CD4-positive, alpha-beta T cell treated with Interleukin-17A for 4 hours (primary cell): Measurements from ENCODE around the gene VANGL2.
A peak's percentile ranks its signal among the peaks of the same experiment; 100 is the strongest.
"Not testable (repeated sequence)": the region's sequence is repeated elsewhere in the genome, so short reads cannot be mapped to it uniquely, and the experiment has no call there.

Source experiments
- DNase-seq: peaks from one replicate; pipeline ENCODE4 v3.0.0-alpha.2; 2020; ENCODE audit warnings: mixed read lengths

Gene VANGL2

GRCh38 chr1:160370561-160371345 lies 29.6 kb upstream of the VANGL2 start:
- no peak for DNase-seq

DNA sequence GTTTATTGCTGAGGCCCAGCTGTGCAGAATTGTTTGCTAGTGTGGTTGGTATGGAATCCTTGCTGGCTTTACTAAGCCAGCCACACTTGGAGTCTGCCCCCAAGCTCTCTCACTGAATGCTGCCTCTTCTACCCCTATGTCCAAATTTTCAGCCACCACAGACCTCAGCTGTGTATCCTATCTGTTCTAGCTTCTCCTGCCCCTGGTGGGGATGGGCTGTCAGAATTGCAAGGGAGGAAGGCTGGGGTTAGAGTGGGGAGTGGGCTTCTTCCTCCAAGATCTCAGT lies 29.1 kb upstream of the VANGL2 start:
- DNase-seq, result no peak

DNA sequence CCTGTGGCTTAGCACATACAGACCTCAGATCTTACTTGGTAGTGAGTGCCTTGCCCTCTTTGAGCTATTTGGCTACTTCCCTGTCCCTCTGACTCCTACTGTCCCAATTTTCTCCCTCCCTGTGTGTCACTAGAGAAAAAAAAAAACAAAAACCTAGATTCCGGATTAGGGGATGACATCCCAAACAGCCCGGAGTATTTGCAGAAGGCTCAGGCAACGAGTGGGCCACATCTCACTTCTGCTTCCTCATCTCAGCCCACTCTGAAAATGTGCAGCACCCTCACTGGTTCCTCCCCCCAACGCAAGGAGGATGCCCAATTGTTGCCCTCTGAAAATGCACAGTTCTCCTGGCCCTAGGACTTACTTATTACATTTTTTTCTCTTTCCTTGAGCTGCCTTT lies 28.6 kb upstream of the VANGL2 start:
- DNase-seq, result no peak

GRCh38 chr1:160373696-160374095 lies 26.7 kb upstream of the VANGL2 start:
- no peak for DNase-seq

GRCh38 chr1:160374306-160375110 lies 25.9 kb upstream of the VANGL2 start:
- no peak for DNase-seq

DNA sequence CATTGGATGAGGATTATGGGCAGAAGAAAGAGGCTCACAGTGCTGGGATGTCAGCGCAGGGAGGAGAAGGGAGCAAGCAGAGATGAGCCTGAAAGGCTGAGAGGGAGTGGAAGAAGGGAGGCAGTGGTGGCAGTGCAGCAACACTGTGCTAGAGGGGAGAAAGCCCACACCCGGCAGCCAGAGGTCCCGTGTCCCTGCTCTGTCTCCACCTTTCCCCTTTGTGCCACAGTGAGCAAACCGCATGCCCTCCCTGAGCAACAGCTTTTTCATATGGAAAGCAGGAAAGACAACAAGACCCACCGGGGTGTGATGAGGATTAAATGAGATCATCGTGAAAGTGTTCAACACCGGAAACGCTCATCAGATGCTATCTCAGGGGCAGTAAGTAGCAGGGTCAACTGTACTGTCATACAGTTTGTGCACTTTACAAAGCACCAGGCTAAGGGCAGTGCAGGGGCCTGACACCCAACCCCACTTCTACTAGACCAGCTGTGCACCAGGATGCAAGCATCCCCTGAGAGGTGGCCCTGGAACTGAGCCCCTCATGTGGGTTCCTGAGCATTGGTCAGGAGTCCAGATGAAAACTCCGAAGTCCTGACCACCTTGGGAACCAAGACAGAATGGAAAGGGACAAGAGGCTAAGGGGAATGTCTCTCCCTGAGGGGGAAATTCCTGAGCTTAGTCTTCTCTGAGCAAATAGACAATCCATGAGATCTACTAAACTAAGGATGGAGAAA lies 24.4 kb upstream of the VANGL2 start:
- DNase-seq, result no peak

GRCh38 chr1:160376525-160377131 lies 23.7 kb upstream of the VANGL2 start:
- DNase-seq, result peak; percentile 37

DNA sequence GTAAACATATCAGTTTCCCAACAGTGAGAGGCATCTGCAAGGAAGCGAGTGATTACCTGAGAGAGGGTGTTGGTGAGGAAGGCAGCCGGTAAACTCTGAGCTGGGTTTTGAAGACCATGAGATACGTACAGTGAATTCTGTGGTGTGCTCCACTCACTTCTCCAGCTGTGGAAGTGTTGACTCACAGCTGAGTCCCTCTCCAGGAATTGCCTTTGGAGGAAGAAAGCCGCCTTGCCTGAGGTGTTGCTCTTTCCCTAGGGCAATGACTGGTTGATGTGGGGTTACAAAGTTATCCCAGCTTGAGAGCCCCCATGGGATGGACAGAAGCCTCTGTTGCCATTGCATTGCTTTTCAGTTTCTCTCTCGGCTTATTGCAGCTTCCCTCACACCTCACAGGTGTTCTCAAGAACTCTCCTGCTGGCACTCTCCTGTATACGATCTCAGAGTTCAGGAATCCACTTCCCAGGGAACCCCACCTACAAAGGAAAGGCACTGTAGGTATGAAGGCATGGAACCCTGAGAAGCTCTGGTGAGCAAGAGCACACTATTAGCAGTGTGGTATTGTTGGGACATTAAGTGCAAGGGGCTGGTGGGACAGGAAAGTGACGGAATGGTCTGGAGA lies 22.7 kb upstream of the VANGL2 start:
- no peak for DNase-seq

- not testable (repeated sequence) for DNase-seq
Measured at GRCh38 chr1:160384812-160385211, 15.6 kb upstream of the VANGL2 start.

DNA sequence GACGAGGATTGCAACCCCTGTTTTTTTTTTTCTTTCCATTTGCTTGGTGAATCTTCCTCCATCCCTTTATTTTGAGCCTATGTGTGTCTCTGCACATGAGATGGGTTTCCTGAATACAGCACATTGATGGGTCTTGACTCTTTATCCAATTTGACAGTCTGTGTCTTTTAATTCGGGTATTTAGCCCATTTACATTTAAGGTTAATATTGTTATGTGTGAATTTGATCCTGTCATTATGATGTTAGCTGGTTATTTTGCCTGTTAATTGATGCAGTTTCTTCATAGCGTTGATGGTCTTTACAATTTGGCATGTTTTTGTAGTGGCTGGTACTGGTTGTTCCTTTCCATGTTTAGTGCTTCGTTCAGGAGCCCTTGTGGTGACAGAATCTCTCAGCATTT lies 12.0 kb upstream of the VANGL2 start:
- not testable (repeated sequence) for DNase-seq

GRCh38 chr1:160394673-160395072 lies 5.7 kb upstream of the VANGL2 start:
- DNase-seq, result no peak

GRCh38 chr1:160397651-160398050 lies 2.7 kb upstream of the VANGL2 start:
- no peak for DNase-seq

- DNase-seq, result no peak
Measured at GRCh38 chr1:160398823-160399222, 1.5 kb upstream of the VANGL2 start.

DNA sequence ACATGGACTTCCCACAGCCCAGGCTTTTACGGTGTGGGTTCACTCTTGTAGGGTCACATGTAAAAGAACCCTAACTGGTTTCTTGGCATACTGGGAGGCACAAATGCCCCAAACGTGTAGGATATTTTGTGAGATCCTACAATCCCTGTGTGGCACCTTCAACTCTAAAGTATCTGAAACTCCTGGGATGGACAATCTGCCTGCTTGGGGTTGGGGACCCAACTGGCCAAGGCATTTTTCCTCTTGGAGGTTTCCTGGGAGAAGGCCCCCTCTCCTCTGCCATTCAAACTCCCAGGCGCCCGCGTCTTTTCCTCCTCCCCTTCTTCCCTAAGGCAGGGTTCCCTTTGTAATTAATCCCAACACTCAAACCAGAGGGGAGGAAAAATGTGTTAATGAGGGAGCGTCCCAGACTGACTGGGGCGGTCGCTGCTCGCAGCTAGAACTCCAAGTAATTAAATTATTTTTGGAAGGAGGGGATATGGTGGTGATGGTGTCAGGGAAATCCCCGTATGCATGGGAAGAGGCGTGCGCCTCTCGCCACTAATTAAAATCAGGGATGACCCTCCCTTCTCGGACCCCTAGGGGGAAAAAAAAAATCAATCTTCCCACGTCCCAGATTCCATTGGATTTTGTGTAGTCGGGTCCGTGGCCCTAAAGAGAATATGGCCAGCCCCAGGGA lies 681 bp upstream of the VANGL2 start:
- DNase-seq, result no peak

DNA sequence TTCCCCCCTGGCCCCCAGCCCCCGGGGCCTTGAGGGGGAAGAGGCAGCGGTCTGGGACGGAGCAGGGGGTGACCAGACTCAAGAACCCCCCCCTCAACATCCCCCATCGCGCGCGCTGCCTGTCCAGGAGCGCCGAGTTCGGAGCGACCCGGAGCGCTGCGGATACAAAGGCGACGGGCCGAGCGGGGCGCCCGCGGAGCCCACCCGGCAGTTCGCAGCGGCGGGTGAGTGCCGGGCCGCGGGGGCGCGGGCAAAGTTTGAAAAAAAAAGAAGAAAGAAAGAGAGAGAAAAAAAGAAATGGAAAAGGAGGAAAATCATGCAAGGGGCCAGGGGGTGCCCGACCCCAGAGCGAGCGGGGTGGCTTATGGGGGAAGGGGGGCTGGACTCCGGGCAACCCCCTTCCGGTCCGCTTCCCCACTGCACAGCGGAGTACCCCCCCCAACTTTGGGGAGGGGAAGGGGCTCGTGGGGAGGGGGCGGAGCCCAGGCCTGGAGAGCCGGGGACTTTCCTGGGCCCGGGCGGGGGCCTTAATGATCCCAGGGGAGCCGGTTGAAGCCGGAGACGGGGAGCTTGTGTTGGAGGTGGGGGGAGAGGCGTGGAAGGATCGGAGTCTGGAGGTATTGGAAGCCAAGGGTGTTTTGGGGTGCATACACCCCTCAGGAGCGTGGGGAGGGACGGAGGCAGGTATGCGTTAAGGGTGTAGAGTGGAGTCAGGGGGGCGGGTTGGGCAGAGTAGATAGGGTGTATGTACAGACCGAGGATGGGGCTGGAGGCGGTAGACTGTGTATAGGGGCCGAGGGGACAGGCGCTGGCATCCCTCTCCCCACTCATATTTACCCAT lies 502 bp downstream of the VANGL2 start:
- peak; percentile 13 for DNase-seq

- no peak for DNase-seq
Measured at GRCh38 chr1:160401487-160401805, 1.1 kb downstream of the VANGL2 start.

DNA sequence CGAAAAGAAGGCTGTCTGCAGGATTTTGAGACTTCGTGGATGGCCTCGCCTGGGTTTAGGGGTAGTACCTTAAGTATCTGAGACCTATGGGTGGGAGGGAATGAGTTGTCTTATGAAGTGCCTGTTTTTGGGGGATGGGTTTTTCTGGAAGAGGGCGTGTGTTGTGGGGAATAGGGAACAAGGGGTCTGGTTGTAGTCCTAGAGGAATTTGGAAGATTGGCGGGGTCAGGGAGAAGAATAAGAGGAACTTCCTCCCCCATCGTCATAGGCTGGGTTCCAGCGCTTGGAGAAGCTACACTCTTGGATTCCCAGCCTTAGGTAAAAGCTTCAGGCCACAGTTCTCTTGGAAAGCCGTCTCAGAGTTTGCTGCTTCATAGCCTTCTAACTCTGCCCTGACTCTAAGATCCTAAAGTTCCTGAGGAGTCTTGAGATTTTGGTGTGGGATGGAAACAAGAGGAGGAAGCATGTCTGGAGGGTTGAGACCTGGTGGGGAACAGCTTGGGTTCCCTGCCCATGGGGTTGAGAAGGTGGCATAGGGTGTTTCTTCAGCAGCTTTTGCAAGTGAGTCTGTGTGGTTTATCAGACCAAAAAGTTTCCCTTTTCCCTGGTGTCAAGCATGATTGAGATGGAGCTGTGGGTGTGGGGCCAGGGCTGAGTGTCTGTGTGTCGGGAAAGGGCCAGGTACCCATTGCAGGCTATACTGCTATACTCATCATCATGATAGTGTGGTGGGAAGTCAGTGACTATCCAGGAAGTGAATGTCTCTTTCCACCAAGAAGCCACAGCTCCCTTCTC lies 1.8 kb downstream of the VANGL2 start:
- DNase-seq, result no peak

- DNase-seq, result no peak
Measured at GRCh38 chr1:160403244-160403643, 2.9 kb downstream of the VANGL2 start.

- DNase-seq, result no peak
Measured at GRCh38 chr1:160404094-160404493, 3.7 kb downstream of the VANGL2 start.

- no peak for DNase-seq
Measured at GRCh38 chr1:160405331-160405877, 5.0 kb downstream of the VANGL2 start.
